Hindlimb muscle (tissue), 1 donor: Measurements from ENCODE around the gene NOG. TPM values are rescaled to one million over a fixed set of nuclear protein-coding genes. Genes with fewer than 3 reads are reported as not detected.

Experiments used
- DNase-seq: peaks from one replicate; pipeline ENCODE4 v3.0.0-alpha.2; 2013
- polyA plus RNA-seq: library from polyadenylated mRNA; unstranded; fragments of 120-200 nt; gene quantifications from one replicate; pipeline ENCODE4 v1.2.1, GENCODE V29; 2013; ENCODE audit not compliant: insufficient read length

The NOG gene
- 6.3 TPM for polyA plus RNA-seq

DNA sequence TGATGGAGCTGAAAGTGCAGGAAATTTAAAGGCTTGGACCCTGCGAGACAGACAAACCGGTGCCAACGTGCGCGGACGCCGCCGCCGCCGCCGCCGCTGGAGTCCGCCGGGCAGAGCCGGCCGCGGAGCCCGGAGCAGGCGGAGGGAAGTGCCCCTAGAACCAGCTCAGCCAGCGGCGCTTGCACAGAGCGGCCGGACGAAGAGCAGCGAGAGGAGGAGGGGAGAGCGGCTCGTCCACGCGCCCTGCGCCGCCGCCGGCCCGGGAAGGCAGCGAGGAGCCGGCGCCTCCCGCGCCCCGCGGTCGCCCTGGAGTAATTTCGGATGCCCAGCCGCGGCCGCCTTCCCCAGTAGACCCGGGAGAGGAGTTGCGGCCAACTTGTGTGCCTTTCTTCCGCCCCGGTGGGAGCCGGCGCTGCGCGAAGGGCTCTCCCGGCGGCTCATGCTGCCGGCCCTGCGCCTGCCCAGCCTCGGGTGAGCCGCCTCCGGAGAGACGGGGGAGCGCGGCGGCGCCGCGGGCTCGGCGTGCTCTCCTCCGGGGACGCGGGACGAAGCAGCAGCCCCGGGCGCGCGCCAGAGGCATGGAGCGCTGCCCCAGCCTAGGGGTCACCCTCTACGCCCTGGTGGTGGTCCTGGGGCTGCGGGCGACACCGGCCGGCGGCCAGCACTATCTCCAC lies at the start of gene NOG:
Gene NOG (plus strand): TSS at position 54 of the 674 bp plus-strand sequence. CDS start 525 bp downstream, at position 579.
- peak; percentile 51 for DNase-seq

DNA sequence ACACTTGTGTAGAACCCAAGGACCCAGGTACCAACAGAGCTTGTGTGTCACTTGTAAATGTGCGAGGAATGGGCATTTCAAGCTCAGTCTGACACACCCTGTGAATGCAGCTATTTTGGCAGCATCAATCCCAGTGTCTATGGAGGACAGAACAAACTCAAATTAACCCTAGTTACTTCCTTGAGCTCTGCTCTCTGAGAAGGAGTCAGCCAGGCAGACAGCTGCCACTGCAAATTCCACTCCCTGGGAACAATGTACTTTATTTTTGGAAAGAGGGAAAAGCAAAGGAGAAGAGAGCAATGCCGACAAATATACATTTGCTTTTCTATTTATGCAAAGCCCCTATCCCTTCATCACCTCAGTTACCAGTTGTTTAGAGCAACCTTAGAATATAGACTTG lies 48.4 kb upstream of the NOG start:
- DNase-seq = no peak

GRCh38 chr17:56545930-56546329 lies 47.6 kb upstream of the NOG start:
- DNase-seq = no peak

DNA sequence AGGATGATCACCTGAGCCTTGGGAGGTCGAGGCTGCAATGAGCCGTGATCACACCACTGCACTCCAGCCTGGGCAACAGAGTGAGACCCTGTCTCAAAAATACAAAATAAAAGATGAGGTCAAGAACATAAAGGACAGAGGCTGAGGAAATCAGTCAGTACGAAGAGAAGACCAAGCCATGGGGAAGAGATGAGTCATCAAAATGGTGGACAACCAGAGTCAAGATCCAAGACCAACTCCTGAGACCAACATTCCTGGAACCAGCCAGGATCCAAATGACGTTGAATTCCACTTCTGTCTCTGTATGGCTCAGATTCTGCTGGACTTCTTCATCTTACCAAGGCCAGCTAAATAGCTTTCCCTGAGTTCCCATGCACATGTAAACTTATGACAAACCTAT lies 44.8 kb upstream of the NOG start:
- DNase-seq = no peak

- DNase-seq = peak; percentile 8
These were observed 44.0 kb upstream of the NOG start for GRCh38 chr17:56549501-56549900.

- DNase-seq = no peak
These were observed 35.8 kb upstream of the NOG start for GRCh38 chr17:56557682-56558081.

DNA sequence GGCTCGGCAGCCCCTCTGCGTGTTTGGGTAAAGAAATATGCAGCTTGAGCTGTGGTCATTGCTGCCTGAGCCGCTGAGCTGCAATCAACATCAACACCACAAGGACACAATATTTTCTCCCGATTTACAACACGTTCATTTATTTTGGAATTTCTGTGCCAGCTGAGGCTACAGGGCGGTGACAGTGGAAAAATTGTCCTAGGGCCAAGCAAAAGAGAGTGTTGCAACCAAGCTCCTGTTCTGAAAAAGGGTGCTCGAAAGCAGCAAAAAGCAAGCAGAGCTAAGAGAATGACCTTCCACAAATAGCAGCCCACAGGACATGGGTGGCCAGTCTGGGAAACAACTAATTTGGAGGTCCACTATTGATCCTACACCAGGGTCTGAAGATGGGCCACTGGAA lies 35.4 kb upstream of the NOG start:
- DNase-seq = no peak

GRCh38 chr17:56570199-56570598 lies 23.3 kb upstream of the NOG start:
- DNase-seq = no peak

- DNase-seq = no peak
These were observed 22.0 kb upstream of the NOG start for GRCh38 chr17:56571456-56571855.

DNA sequence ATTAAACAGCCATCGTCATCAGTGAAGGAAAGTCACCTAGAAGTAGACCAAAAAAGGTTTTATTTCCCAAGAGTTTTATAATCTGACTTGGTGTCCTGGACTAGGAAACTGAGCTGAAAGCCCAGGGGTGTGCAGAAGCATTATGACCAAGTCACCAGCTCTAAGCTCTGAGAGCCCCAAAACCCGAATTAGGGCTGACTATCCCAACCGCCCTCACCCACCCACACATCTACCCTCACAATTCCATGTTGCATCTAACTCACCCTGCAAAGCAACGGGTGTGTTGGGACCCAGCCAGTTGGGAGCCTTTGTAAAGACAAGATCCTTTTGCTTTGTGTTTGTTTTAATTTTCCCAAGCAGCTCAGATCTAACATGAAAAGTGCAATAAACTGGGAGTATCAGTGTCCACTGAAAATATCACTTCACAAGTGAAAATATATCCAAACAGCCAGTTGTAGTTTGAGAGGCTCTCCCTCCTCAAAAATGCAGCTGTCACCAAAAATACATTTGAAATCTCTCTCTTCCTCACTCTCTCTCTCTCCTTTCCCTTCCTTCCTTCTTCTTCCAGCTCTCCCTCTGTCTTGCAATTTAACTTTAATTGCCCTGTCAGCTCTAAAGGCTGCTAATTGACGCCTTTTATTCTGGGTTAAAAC lies 16.2 kb upstream of the NOG start:
- DNase-seq = no peak

DNA sequence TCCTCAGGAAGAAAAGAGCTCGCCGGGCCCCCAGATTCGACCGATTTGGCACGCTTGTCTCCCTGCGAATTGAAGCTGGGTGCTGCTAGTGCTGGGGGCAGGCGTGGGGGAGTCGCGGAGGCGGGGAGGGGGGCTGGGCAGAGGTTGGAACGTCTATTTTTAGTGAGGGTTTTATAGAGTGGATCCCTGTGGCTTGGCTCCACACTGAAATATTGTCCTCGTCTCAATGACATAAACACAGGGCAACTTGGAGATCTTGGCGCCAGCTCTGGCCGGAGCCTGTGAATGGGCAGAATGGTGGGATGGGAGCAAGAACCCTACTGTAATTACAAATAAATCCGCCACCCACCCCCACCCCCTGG lies 15.7 kb upstream of the NOG start:
- no peak for DNase-seq

GRCh38 chr17:56581635-56582627 lies 11.6 kb upstream of the NOG start:
- no peak for DNase-seq

DNA sequence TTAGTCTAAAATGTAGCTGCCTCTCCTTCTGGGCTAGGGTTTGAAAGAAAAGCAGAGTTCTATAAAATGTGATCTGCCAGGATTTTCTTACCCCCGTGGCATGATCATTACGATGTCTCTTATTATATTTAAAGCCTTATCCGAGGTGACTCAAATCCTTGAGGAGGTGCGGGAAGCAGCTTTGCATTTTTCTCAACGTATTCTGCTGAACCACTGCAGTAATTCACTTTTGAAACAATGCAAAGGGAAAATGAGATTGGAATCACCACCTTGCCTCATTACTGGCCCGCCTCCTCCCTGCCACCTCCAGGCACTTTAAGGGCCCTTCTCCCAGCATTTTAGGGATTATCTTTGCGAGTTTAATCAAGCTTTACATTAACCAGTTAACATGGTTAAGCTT lies 9.7 kb upstream of the NOG start:
- no peak for DNase-seq

GRCh38 chr17:56587298-56587697 lies 6.2 kb upstream of the NOG start:
- DNase-seq = no peak

DNA sequence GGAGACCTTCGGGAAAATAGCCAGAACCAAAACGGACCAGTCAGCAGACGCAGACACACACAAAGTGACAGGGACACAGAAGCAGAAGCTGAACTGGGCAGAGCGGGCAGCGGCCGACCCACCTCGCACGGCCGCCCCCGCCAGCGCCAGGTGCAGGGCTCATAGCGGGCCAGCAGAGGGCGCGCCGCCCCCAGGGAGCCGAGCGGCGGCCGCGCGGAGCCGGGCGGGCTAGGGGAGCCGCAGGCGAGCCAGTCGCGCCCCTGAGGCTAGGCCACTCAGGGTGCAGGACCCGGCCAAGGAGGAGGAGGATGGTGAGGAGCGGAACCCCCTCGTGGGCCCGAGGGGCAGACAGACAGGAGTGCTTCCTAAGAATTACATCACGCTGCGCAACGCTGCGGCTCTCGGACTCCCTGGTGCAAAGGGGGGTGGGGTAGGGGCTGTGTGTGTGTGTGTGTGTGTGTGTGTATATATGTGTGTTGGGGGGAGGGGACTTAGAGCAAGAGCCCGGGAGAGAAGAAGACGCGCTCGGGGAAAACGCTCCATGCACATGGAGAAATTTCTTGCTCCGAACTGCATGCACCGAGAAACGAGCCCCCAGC lies 913 bp upstream of the NOG start:
- peak; percentile 67 for DNase-seq

DNA sequence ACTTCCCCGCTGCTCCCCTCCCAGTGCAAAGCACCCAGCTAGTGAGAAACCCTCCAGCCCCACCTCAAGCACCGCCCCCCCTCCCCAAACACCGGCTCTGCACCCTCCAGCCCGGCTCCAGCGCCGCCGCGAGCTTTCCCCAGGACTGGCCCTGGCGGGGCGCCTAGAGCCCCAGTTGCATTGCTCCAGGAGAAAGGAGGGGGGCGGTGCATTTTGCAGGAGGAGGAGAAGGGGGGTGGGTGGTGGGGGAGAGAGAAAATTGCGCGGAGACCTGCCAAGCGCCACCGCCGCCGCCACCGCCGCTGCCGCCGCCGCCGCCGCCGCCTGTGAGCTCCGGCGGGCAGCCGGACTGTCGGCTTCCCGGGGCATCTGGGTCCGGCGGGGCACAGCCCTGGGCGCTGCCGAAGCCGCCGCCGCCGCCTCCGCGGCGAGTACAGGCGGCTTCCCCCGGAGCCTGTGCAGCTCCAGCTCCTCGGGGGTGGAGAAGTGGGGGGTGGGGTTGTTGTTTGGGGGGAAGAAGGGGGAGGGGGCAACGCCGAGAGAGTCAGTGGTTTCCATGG lies 333 bp upstream of the NOG start:
- DNase-seq = peak; percentile 42

DNA sequence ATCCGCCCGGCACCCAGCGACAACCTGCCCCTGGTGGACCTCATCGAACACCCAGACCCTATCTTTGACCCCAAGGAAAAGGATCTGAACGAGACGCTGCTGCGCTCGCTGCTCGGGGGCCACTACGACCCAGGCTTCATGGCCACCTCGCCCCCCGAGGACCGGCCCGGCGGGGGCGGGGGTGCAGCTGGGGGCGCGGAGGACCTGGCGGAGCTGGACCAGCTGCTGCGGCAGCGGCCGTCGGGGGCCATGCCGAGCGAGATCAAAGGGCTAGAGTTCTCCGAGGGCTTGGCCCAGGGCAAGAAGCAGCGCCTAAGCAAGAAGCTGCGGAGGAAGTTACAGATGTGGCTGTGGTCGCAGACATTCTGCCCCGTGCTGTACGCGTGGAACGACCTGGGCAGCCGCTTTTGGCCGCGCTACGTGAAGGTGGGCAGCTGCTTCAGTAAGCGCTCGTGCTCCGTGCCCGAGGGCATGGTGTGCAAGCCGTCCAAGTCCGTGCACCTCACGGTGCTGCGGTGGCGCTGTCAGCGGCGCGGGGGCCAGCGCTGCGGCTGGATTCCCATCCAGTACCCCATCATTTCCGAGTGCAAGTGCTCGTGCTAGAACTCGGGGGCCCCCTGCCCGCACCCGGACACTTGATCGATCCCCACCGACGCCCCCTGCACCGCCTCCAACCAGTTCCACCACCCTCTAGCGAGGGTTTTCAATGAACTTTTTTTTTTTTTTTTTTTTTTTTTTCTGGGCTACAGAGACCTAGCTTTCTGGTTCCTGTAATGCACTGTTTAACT lies 1.0 kb downstream of the NOG start:
- no peak for DNase-seq

DNA sequence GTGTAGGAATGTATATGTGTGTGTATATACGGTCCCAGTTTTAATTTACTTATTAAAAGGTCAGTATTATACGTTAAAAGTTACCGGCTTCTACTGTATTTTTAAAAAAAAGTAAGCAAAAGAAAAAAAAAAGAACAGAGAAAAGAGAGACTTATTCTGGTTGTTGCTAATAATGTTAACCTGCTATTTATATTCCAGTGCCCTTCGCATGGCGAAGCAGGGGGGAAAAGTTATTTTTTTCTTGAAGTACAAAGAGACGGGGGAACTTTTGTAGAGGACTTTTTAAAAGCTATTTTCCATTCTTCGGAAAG lies 1.6 kb downstream of the NOG start:
- DNase-seq = no peak

DNA sequence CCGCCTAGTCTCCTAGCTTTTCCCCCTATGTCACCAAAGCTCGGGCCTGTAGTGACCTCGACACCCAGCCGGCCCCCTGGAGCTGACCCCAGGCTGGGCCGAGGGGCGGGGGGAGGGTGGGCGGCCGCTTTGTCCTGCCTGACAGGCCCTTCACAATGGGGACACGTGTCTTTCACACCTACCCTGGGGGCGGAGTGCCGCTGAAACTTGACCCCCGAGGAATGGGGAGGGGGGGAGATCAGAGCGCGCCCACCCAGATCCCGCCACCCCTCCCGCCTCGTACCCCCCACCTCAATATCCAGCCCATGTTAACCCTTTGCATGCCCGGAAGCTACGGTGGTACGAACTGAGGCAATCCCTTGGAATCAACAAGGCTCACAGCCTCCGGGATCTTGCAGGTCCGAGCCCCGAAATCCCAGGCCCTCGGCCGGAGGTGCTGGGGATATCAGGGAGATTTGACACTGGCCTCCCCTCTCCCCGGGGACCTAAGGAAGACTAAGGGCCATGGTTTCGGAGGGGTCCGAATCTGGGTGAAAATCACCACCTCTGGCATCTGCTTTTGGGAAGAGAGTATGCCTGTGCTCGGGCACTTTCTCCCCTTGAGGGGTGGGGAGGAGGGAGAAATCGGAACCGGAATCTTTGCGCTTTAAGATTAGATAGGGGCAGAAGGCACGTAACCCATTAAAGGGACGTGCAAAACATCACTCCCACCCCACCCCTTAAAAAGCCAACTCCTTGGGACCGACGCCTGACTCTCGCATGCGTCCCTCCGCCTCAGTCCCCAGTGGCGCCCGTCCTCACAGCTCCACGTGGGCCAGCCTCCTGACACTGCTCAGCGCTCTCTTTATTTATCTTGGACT lies 2.6 kb downstream of the NOG start:
- DNase-seq = no peak

DNA sequence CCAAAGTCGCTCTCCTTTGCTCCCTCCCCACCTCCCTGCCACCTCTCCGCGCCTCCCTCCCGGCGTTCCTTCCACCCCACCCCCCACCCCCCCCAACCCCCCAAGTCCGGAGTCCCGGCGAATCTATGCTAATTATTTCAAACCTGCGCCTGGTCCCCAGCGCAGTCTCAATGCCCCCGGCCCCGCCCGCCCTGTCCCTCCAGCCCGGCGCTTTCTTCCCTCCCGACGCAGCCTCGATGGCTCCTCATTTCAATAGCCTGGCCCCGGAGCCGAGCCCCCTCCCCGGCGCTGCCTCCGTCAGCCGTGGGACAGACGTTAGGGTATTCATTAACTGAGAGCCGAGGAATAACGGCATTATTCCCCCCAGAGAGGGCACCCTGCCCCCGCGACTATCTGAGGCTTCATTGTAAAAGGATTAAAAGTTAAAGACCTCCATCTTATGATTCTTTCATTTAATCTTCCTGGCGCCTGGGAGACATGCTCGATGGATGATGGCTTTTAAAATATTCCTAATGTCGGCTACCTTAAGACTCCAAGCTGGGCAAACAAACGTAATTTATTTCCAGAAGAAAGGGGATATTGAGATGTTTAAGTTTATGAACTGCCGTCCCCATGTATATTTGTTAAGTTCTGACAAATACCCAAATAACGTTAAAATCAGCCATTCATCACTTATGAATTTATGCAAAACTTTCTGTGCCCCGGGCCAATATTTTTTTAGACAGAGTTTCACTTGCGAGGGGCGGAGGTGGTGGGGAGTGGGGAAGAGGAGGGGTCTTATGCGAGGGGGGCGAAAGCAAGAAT lies 3.4 kb downstream of the NOG start:
- no peak for DNase-seq
